Measurements from ENCODE around the gene MLEC.

DNA sequence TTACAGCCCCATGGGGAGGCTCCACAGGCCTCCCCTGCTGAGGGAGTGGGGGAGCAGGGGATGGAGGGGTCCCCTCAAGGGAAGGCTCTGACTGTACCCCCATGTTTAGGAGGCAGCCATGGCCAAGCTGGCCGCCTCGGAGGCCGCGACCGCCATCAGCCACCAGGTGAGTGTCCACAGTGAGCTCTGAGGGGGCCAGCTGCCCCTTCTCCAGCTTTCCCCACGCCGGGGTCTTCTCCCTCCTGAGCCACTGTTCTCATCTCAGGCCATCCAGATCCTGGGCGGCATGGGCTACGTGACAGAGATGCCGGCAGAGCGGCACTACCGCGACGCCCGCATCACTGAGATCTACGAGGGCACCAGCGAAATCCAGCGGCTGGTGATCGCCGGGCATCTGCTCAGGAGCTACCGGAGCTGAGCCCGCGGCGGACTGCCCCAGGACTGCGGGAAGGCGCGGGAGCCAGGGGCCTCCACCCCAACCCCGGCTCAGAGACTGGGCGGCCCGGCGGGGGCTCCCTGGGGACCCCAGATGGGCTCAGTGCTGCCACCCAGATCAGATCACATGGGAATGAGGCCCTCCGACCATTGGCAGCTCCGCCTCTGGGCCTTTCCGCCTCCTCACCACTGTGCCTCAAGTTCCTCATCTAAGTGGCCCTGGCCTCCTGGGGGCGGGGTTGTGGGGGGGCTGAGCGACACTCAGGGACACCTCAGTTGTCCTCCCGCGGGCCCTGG is 52.2 kb downstream of the MLEC start:
- TF ChIP-seq, protein P1, sequence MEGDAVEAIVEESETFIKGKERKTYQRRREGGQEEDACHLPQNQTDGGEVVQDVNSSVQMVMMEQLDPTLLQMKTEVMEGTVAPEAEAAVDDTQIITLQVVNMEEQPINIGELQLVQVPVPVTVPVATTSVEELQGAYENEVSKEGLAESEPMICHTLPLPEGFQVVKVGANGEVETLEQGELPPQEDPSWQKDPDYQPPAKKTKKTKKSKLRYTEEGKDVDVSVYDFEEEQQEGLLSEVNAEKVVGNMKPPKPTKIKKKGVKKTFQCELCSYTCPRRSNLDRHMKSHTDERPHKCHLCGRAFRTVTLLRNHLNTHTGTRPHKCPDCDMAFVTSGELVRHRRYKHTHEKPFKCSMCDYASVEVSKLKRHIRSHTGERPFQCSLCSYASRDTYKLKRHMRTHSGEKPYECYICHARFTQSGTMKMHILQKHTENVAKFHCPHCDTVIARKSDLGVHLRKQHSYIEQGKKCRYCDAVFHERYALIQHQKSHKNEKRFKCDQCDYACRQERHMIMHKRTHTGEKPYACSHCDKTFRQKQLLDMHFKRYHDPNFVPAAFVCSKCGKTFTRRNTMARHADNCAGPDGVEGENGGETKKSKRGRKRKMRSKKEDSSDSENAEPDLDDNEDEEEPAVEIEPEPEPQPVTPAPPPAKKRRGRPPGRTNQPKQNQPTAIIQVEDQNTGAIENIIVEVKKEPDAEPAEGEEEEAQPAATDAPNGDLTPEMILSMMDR (IDR thresholded peaks at IDR 0.05): no peak
- no peak for TF ChIP-seq POLR2A (IDR thresholded peaks at IDR 0.05)
- no peak for TF ChIP-seq POLR2AphosphoS5 (IDR thresholded peaks at IDR 0.05)
- no peak for TF ChIP-seq EP300 (IDR thresholded peaks at IDR 0.05)
